Stimulated activated CD8-positive, alpha-beta memory T cell treated with anti-CD3 and anti-CD28 coated beads, Interleukin-7, amount 100 ng/mL, for 1 hour (primary cell): ENCODE data around the gene KCTD5.
A peak's percentile ranks its signal among the peaks of the same experiment; 100 is the strongest.
"Not testable (repeated sequence)": the region's sequence is repeated elsewhere in the genome, so short reads cannot be mapped to it uniquely, and the experiment has no call there.

Experiments used
- DNase-seq, 2 donors: peaks; one replicate each; pipeline ENCODE4 v3.0.0-alpha.2; 2020; ENCODE audit warnings: low read depth in 2 of 2

KCTD5 gene, protein sequence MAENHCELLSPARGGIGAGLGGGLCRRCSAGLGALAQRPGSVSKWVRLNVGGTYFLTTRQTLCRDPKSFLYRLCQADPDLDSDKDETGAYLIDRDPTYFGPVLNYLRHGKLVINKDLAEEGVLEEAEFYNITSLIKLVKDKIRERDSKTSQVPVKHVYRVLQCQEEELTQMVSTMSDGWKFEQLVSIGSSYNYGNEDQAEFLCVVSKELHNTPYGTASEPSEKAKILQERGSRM

DNA sequence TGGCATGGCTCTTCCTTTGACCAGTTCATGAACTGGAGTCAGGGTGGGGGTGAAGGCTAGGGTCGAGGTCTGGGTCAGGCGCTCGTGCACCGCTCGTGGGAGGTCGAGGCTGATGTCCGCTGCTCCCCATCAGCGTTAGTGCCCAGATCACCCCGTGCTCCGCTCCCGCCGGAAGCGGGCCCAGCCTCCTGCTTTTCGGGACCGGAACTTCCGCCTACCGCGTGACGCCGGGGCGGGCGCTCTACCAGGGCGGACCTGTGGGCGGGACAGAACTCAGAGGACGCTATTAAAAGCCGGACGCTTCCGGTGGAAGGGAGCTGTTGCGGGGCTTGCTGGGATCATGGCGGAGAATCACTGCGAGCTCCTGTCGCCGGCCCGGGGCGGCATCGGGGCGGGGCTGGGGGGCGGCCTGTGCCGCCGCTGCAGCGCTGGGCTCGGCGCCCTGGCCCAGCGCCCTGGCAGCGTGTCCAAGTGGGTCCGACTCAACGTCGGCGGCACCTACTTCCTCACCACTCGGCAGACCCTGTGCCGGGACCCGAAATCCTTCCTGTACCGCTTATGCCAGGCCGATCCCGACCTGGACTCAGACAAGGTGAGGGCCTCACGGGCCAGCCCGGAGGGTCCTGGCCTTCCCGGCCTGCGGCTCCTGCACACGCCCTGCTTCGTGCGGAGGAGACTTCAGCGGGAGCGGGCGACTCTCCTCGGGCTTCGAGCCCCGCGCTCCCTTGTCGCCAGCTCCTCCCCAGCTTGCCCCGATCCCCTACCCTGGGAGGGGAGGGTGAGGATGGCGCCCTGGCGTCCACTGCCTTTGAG lies at the start of gene KCTD5:
Gene KCTD5, plus strand, starts transcription at position 315 of the 813 bp plus-strand sequence. Its CDS starts 26 bp downstream, at position 341.
- DNase-seq: peak; percentile 92 to 94

DNA sequence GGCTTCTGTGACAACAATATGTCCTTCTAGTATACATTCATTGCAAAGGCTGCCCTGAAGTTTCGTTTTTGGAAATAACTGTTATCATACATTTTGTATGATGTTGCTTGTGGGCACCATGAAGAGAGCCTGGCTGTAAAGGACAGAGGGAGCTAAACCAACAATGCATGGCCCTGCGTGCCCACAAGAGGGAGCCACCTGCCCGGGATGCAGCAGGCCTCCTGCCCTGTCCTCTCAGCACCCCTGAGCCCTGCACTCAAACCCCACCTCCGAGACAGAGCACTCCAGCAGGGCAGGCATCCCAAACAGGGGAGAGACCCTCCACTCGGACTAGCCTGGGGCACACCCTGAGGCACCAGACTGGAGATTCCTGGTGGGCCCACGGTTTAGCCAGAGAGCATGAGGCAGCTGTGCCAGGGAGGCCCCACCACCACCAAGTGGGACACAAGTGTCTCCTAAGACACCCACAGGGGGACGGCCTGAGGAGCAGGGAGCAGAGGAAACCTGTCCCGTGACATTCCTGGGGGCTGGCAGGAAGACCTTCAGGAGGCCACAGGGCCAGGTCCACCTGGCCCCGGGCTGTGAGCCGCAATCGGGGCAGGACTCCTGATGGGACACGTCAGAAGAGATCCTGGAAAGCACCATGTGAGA lies 43.1 kb upstream of the KCTD5 start:
- not testable (repeated sequence) for DNase-seq

DNA sequence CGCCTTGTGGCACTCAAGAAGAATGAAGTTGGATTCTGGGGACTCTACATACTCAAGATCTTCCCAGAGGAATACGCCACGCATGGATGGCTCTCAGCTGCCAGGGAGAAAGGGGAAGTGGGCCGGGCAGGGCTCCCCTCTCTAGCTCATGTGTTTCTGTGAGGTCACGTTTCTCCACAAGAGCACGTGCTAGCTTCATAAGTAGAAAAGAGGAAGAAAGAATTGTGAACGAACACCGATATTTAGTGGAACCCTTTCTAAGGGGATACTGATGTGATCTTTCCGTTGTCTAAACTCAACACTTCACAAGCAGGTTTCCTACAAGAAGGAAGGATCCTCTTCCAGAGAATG lies 42.6 kb upstream of the KCTD5 start:
- DNase-seq: not testable (repeated sequence)

DNA sequence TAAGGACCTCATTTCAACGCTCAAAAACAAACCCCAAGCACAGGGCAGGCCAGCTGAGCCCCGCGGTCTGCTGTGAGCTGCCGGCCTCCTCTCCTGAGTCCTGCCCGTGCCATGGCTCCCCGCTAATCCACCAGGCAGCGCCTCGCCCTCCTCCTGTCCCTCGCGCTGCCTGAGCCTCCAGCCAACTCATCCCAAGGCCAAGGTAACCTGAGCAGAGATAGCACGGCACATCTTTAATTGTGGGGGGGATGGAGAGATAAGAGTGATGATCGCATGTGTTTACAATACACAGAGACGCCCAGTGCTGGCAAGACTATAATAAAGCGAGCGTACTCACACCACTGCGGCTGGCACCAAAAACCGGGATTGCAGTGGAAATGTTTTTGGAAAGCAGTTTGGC lies 39.8 kb upstream of the KCTD5 start:
- DNase-seq: not testable (repeated sequence)

DNA sequence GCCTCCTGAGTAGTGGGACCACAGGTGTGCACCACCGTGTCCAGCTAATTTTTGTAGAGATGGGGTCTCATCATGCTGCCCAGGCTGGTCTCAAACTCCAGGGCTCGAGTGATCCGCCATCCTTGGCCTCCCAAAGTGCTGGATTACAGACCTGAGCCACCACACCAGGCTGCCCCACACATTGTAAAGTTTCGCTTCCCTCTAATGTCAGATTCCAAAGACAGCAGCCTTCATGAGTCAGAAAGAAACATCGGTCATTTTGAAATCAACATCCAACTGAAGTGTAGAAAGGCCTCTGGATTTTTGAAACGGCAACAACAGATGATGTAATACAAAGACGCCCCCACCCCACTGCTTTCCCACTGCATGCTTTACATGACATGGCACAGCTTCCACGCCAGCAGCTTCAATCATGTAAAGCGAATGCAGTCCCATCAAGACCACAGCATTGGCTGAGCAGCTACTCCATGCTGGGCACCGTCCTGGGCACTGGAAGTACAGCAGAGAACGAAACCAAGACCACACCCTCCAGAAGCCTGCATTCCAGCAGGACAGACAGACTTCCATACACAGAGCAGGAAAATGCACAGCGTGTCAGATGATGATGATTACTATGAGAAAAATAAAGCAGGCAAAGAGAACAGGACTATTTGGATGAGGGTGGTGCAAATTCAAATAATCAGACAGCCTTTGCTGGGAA lies 37.4 kb upstream of the KCTD5 start:
- DNase-seq: not testable (repeated sequence)

DNA sequence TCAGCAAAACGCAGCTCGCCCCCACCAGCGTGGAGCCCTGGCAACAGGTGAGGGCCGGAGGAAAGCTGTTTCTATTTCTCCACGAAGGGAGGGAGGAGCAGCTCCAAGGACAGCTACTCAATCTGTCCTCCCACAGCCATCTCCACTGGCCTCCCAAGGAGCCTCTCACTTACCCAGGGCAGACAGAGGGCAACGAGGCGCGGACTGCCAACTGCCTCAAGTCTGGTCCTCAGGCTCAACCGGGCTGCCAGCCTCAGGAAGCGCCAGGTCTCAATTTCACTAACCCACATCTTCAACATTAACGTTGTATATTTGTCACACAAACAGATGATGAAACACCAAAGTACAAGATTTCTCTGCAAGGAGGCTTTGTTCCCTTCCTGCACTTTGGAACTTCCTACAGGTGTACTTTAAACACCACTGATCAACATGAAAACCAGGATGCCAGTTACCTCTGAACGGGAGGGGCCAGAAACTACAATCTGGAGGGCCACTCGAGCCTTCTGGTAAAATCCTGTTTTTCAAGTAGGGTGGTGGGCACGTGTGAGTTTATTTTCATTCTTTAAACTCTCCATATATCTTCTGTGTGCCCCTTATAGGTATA lies 31.0 kb upstream of the KCTD5 start:
- not testable (repeated sequence) for DNase-seq

DNA sequence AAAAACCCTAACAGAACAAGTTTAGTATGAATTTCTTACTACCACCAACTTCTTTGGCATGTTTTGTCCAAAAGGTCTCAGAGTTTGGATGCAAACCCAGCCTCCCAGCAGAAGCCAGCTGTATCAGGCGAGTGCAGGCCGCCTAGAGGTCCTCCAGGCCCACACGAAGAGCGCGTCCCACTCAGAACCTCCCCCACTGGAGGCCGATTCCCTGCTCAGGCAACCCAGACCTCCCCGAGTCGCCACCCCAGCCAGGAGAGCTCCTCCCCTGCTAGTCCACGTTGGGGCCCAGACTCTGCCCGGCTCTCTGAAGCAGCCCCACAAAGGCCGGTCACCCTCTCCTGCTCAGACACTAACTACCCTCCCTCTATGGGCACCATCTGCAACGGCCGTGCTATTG lies 28.4 kb upstream of the KCTD5 start:
- DNase-seq: not testable (repeated sequence)

DNA sequence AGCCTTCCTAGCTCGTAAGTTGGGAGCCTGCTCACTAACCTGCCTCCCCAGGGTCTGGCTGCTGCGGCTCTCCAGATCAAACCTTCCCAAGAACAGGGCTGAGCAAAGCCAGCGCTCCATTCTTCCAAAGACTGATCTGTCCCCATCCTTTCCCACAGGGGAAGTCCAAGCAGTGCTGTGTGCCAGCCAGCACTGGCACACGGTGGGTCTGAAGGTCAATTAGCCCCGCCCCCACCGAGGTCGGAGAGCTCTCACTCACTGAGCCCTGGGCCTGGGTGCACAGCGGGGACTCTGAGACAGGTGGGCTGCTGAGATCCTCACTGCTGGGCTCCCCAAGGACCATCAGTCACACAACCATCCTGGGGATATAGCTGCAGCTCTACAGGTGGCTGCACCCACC lies 27.4 kb upstream of the KCTD5 start:
- not testable (repeated sequence) for DNase-seq

DNA sequence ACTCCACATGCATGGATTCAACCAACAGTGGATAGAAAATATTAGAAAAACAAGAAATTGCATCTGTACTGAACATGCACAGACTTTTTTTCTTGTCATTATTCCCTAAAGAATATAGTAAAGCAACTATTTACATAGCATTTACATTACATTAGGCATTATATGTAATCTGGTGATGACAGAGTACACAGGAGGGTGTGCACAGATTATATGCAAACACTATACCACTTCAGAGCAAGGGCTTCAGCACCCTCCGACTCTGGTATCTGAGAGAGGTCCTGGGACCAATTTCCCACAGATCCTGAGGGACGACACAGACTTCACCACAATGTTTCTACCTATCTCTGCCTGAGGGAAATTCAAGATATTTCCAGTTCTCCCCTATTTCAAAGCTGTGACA lies 25.3 kb upstream of the KCTD5 start:
- no peak for DNase-seq

DNA sequence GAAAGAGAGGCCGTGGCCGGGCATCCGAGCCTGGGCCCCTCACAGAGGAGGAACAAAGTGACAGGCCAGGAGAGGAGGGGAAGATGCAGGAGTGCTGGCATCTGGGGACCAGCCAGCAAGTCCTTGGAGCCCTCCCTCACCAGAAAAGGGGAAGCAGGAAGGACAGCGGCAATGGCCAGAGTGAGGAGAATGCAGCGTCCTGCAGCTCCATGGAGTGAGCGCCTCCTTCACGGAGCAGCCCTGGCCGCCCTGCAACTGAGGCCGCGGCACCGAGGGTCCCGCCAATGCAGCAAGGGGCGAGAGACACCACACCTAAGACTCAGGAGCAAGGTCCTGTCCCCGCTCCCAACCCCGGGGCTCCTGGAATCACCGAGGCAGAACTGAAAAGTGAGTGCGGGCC lies 24.5 kb upstream of the KCTD5 start:
- DNase-seq: not testable (repeated sequence)

DNA sequence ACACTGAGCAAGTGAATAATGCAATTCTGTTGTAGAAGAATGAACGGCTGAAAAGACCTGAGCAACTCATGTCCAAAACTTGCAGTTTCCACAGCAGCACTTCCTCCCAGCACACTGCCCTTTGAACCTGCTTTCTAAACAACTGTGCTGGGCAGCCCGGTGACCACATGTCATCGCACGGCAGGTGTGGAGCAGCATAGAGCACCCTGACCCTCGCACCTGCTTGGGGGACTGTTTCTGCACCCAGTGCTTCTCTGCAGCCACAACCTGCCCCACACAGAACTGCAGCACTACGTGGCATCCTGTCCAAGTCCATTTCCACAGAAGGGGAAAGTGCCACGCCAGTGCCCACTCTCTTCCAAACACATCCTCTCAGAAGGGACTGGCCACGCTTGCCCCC lies 22.8 kb upstream of the KCTD5 start:
- not testable (repeated sequence) for DNase-seq

DNA sequence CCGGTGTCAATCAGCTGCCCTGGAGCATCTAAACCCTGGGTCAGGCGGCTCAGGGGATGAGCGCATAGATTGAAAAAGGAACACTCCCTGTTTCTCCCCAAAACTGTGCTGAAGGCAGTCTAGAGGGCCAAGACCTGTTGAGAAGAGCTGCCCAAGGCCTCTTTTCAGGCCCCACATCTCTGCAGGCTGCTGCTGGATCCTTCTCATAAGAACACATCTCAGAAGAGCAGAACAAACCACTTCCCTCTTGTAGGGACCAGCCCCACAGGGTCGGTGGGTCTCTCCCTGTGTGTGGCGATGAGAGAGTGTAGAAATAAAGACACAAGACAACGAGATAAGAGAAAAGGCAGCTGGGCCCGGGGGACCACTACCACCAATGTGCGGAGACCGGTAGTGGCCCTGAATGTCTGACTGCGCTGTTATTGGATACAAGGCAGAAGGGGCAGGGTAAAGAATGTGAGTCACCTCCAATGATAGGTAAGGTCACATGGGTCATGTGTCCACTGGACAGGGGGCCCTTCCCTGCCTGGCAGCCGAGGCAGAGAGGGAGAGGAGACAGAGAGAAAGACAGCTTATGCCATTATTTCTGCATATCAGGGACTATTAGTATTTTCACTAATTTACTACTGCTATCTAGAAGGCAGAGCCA lies 22.2 kb upstream of the KCTD5 start:
- DNase-seq: not testable (repeated sequence)

DNA sequence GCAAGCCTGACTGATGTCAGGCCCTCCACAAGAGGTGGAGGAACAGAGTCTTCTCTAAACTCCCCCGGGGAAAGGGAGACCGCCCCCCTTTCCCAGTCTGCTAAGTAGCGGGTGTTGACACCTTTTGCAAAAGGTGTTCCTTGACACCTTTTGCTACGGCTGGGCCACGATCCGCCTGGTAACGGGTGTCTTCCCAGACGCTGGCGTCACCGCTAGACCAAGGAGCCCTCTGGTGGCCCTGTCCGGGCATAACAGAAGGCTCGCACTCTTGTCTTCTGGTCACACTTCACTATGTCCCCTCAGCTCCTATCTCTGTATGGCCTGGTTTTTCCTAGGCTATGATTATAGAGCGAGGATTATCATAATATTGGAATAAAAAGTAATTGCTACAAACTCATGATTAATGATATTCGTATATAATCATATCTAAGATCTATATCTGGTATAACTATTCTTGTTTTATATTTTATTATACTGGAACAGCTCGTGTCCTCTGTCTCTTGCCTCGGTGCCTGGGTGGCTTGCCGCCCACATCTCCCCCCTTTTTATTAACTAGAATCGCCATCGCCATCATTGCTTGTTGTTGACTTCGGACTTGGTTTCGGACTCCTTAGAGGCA lies 21.5 kb upstream of the KCTD5 start:
- DNase-seq: not testable (repeated sequence)

DNA sequence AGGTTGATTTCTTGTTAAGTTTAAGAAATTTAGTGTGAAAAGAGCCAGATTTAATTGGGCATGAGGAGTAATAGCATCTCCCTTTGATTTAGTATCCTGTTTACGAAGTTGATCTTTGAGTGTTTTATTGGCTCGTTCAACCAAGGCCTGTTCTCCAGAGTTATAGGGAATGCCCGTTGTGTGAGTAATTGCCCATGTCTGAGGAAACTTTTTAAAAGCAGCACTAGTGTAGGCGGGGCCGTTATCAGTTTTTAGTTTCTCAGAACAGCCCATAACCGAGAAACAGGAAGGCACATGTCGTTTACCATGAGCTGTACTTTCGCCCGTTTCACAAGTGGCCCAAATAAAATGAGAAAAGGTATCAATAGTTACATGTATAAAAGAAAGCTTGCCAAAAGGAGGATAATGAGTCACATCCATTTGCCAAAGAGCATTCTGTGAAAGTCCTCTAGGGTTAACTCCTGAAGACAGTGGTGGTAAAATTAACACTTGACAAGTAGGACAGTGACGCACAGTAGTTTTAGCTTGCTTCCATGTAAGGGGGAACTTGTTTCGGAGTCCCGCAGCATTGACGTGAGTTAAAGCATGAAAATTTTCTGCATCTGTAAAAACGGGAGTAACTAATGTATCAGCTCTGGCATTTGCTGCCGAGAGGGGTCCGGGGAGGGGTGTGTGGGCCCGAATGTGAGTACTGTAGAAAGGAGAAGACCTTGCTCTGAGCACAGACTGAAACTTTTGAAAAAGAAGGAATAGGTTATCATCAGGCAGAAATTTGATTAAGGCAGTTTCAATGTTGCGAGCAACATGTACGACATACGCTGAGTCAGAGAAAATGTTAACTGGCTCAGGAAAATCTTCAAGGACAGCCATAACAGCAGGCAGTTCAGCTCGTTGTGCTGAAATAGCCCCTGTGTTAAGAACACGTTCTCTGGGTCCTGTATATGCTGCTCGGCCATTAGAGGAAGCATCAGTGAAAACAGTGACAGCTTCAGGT lies 18.5 kb upstream of the KCTD5 start:
- no peak for DNase-seq

DNA sequence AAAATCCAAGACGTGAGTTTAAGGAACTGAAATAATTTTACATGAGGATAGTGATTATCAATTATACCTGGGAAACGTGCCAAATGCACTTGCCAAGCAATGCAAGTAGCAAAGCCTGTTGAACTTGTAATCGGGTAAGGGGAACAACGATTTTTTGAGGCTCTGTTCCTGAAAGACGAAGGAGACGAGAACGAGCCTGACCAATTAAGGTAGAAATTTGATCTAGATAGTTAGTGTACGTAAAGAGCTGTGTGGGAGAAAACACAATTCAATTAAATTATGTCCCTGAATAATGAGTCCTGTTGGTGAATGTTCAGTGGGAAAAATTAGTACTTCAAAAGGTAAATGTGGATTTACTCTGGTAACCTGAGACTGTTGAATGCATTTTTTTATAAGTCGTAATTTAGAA lies 17.7 kb upstream of the KCTD5 start:
- no peak for DNase-seq

DNA sequence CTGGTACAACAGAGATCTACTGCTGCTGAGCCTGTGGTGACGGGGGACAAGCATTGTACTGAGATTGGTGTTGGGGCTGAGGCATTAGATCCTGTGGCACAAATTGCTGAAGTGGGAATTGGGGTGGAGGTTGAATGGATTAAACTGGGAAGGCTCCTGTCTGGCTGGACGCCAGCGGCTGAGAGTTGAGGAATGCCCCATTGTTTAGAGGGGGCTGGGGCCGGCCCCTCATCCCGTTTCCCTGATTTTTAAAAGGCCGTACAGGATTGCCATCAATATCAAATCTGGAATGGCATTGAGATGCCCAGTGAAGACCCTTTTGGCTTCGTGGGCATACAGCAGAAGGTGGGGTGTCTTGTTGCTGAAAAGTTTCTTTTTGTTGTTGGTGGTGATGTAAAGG lies 15.7 kb upstream of the KCTD5 start:
- DNase-seq: not testable (repeated sequence)

DNA sequence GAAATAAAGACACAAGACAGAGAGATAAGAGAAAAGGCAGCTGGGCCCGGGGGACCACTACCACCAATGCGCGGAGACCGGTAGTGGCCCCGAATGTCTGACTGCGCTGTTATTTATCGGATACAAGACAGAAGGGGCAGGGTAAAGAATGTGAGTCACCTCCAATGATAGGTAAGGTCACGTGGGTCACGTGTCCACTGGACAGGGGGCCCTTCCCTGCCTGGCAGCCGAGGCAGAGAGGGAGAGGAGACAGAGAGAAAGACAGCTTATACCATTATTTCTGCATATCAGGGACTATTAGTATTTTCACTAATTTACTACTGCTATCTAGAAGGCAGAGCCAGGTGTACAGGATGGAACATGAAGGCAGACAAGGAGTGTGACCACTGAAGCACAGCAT lies 12.7 kb upstream of the KCTD5 start:
- not testable (repeated sequence) for DNase-seq

DNA sequence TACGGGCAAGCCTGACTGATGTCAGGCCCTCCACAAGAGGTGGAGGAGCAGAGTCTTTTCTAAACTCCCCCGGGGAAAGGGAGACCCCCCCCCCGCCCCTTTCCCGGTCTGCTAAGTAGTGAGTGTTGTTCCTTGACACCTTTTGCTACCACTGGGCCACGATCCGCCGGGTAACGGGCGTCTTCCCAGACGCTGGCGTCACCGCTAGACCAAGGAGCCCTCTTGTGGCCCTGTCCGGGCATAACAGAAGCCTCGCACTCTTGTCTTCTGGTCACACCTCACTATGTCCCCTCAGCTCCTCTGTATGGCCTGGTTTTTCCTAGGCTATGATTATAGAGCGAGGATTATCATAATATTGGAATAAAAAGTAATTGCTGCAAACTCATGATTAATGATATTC lies 12.3 kb upstream of the KCTD5 start:
- DNase-seq: not testable (repeated sequence)

DNA sequence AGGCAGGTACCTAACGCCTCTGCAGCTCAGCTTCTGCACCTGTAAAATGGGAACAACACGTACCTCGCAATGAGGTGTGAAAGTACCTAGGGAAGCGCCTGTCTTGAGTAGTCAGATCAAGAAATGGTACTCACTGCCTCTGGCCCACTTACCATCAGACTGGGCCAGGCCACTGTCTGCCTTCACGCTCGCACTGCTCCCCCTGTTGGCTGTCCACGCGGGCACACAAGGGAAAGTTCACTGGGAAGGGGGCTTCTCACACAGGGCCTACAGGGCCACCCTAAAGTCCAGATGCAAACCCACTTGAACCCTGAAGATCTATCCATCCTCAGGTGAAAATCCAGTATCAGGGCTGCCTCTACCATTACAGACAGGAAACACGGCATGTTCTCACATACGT lies 11.1 kb upstream of the KCTD5 start:
- DNase-seq: not testable (repeated sequence)
